B cell (primary cell): ENCODE results near the gene CST9.

Experiments used
- CTCF ChIP-seq: fragments of 200-600 bp; IDR thresholded peaks from one replicate; pipeline ENCODE4 v1.8.0; 2022; ENCODE audit warnings: antibody characterized with exemption, mild to moderate bottlenecking
- EZH2 ChIP-seq: IDR thresholded peaks from 2 replicates; pipeline ENCODE4 v1.6.1; 2012; ENCODE audit warnings: borderline replicate concordance, low read depth, mild to moderate bottlenecking, moderate library complexity, low read length; ENCODE audit not compliant: insufficient read depth, poor library complexity, severe bottlenecking

GRCh38 chr20:23565503-23566045, 40.1 kb downstream of the CST9 start:
- no peak for TF ChIP-seq EZH2
- no peak for TF ChIP-seq CTCF
